SK-N-SH (cell line): ENCODE measurements around the gene STPG2. TPM values are rescaled to one million over a fixed set of nuclear protein-coding genes. Genes with fewer than 3 reads are reported as not detected.

ENCODE experiments used
- CTCF ChIA-PET: fragments of 300-600, 350-600 bp; formaldehyde crosslinking; extraction: SDS; loops from one replicate; lab custom pipeline; 2021; lab: Yijun Ruan, JAX
- POLR2A ChIA-PET: fragments of 350-600 bp; sonication (Branson Sonifier 250); formaldehyde crosslinking; extraction: SDS; loops from one replicate; lab custom pipeline; 2020; ENCODE audit warnings: antibody characterized with exemption, inconsistent platforms; lab: Yijun Ruan, JAX
- DNase-seq: peaks from one replicate; pipeline ENCODE4 v3.0.0; 2012
- H2AFZ ChIP-seq: fragments of 200-600 bp; sonication (generic); 2 replicates; pipeline ENCODE4 v1.8.1; 2016; ENCODE audit warnings: antibody characterized with exemption, mild to moderate bottlenecking, low read depth
- H3F3A ChIP-seq: fragments of 200-600 bp; sonication (generic); replicated peaks from 2 replicates; pipeline ENCODE3; 2016; ENCODE audit warnings: antibody characterized with exemption, mild to moderate bottlenecking; ENCODE audit not compliant: insufficient read depth
- H3K27ac ChIP-seq, 2 experiments: fragments of 200-500 bp in 1 of 2; fragments of 200-600 bp in 1 of 2; sonication (Bioruptor generic) in 1 of 2; sonication (generic), shearing (Covaris generic) in 1 of 2; 2 replicates each; pipeline versions ENCODE4 v1.5.1 to v1.6.1; 2014 to 2016; ENCODE audit warnings: low read depth in 2 of 2, inconsistent platforms in 1 of 2, low read length in 1 of 2, mild to moderate bottlenecking in 1 of 2, mixed read lengths in 1 of 2
- H3K27me3 ChIP-seq: fragments of 200-600 bp; sonication (generic), shearing (Covaris generic); 2 replicates; pipeline ENCODE4 v1.6.1; 2016; ENCODE audit warnings: mixed run types; ENCODE audit not compliant: insufficient read depth
- H3K36me3 ChIP-seq, 2 experiments: fragments of 200-500 bp in 1 of 2; fragments of 200-600 bp in 1 of 2; sonication (Bioruptor generic) in 1 of 2; sonication (generic) in 1 of 2; replicated peaks in 1 of 2; 2 replicates each; pipeline versions ENCODE3 to v1.5.1; 2014 to 2016; ENCODE audit warnings: low read length in 1 of 2, mild to moderate bottlenecking in 1 of 2; ENCODE audit not compliant: insufficient read depth in 2 of 2, control insufficient read depth in 1 of 2
- H3K4me1 ChIP-seq, 2 experiments: fragments of 200-500 bp in 1 of 2; fragments of 200-600 bp in 1 of 2; sonication (Bioruptor generic) in 1 of 2; sonication (generic), shearing (Covaris generic) in 1 of 2; 2 replicates each; pipeline versions ENCODE4 v1.5.1 to v1.6.1; 2014 to 2016; ENCODE audit warnings: low read depth in 1 of 2, low read length in 1 of 2, mixed run types in 1 of 2; ENCODE audit not compliant: insufficient read depth in 2 of 2, control insufficient read depth in 1 of 2
- H3K4me2 ChIP-seq: fragments of 200-600 bp; sonication (generic), shearing (Covaris generic); 2 replicates; pipeline ENCODE4 v1.6.1; 2017; ENCODE audit warnings: mixed run types
- H3K4me3 ChIP-seq, 2 experiments: fragments of 200-500 bp in 1 of 2; fragments of 200-600 bp in 1 of 2; sonication (Bioruptor generic) in 1 of 2; sonication (generic), shearing (Covaris generic) in 1 of 2; 2 replicates each; pipeline versions ENCODE4 v1.5.1 to v1.8.1; 2014 to 2016; ENCODE audit warnings: low read depth in 2 of 2, inconsistent platforms in 1 of 2, low read length in 1 of 2, mild to moderate bottlenecking in 1 of 2, mixed read lengths in 1 of 2, moderate library complexity in 1 of 2
- H3K79me2 ChIP-seq: fragments of 200-600 bp; sonication (generic); 2 replicates; pipeline ENCODE4 v1.8.1; 2017; ENCODE audit warnings: mild to moderate bottlenecking; ENCODE audit not compliant: insufficient read depth
- H3K9ac ChIP-seq: fragments of 200-600 bp; sonication (generic); 2 replicates; pipeline ENCODE4 v1.6.1; 2017; ENCODE audit warnings: mixed run types
- H3K9me2 ChIP-seq: fragments of 200-600 bp; sonication (generic); 2 replicates; pipeline ENCODE4 v1.6.1; 2017; ENCODE audit warnings: mixed run types
- H3K9me3 ChIP-seq: fragments of 200-600 bp; sonication (generic); 2 replicates; pipeline ENCODE4 v1.6.1; 2017; ENCODE audit warnings: mixed run types, mild to moderate bottlenecking, moderate library complexity
- H4K20me1 ChIP-seq: fragments of 200-600 bp; sonication (generic); 2 replicates; pipeline ENCODE4 v1.6.1; 2017; ENCODE audit warnings: mild to moderate bottlenecking, mixed run types; ENCODE audit not compliant: insufficient read depth
- EP300 ChIP-seq, 2 experiments: IDR thresholded peaks; 2 replicates each; pipeline versions ENCODE4 v1.4.0 to v1.6.1; 2012; ENCODE audit warnings: borderline replicate concordance in 1 of 2, low read depth in 1 of 2, low read length in 1 of 2
- FOSL2 ChIP-seq: IDR thresholded peaks from 2 replicates; pipeline ENCODE4 v1.4.0; 2012; ENCODE audit warnings: low read depth, mild to moderate bottlenecking, moderate library complexity, borderline replicate concordance
- FOXJ3 ChIP-seq: sonication (generic); formaldehyde crosslinking; IDR thresholded peaks from 2 replicates; pipeline ENCODE4 v1.5.1; 2020; ENCODE audit warnings: mild to moderate bottlenecking, missing genetic modification reagents
- FOXM1 ChIP-seq: IDR thresholded peaks from 2 replicates; pipeline ENCODE4 v1.4.0; 2012; ENCODE audit warnings: low read depth, mild to moderate bottlenecking
- GATA2 ChIP-seq: sonication (generic); formaldehyde crosslinking; IDR thresholded peaks from 2 replicates; pipeline ENCODE4 v1.5.0; 2020; ENCODE audit warnings: mild to moderate bottlenecking, missing genetic modification reagents
- IRF3 ChIP-seq: fragments of 150-350 bp; IDR thresholded peaks from 2 replicates; pipeline ENCODE4 v1.6.1; 2016; ENCODE audit warnings: mild to moderate bottlenecking, low read depth, low read length
- MXI1 ChIP-seq: IDR thresholded peaks from 2 replicates; pipeline ENCODE4 v1.6.1; 2012; ENCODE audit warnings: mild to moderate bottlenecking, low read depth, low read length, improper control_type of control experiment
- NFIC ChIP-seq: IDR thresholded peaks from 2 replicates; pipeline ENCODE4 v1.4.0; 2012; ENCODE audit warnings: borderline replicate concordance
- PBX3 ChIP-seq: IDR thresholded peaks from 2 replicates; pipeline ENCODE4; 2012
- POLR2AphosphoS5 ChIP-seq: IDR thresholded peaks from 2 replicates; pipeline ENCODE4 v1.6.1; 2012; ENCODE audit warnings: low read depth, low read length
- RAD21 ChIP-seq: IDR thresholded peaks from 2 replicates; pipeline ENCODE4 v1.6.1; 2012; ENCODE audit warnings: mild to moderate bottlenecking, low read length
- REST ChIP-seq: IDR thresholded peaks from 2 replicates; pipeline ENCODE4 v1.6.1; 2012; ENCODE audit warnings: mild to moderate bottlenecking, low read depth, low read length, moderate library complexity
- RFX5 ChIP-seq: IDR thresholded peaks from 2 replicates; pipeline ENCODE4 v1.6.1; 2012; ENCODE audit warnings: mild to moderate bottlenecking, improper control_type of control experiment, low read length
- TAF1 ChIP-seq: IDR thresholded peaks from 2 replicates; pipeline ENCODE4 v1.6.1; 2012; ENCODE audit warnings: low read depth, mild to moderate bottlenecking, low read length, moderate library complexity, borderline replicate concordance
- TCF12 ChIP-seq: IDR thresholded peaks from 2 replicates; pipeline ENCODE4 v1.4.0; 2012
- TEAD4 ChIP-seq: IDR thresholded peaks from 2 replicates; pipeline ENCODE4 v1.4.0; 2012; ENCODE audit warnings: mild to moderate bottlenecking, borderline replicate concordance; ENCODE audit not compliant: insufficient read depth
- USF1 ChIP-seq: IDR thresholded peaks from 2 replicates; pipeline ENCODE4 v1.4.0; 2012; ENCODE audit warnings: low read depth, borderline replicate concordance
- YY1 ChIP-seq: IDR thresholded peaks from 2 replicates; pipeline ENCODE4 v1.4.0; 2012; ENCODE audit warnings: low read depth, mild to moderate bottlenecking
- WGBS: methylation state at CpG from one replicate; pipeline ENCODE4 v1.1.6; 2017; ENCODE audit warnings: low lambda C conversion rate; 5-methylcytosine and 5-hydroxymethylcytosine counted together
- polyA plus RNA-seq, 3 experiments: library from polyadenylated mRNA; depleted of rRNA; stranded (reverse); fragments of >200 nt; gene quantifications; 2 replicates each; pipeline ENCODE4 v1.2.3, GENCODE V29; 2012

The STPG2 gene
- polyA plus RNA-seq, 1 of the 3 experiments (the other 2 are of a cell fraction): not detected

GRCh38 chr4:97911236-97911906, 231.9 kb downstream of the STPG2 start:
- no peak overlapping the region for H3K4me3 ChIP-seq
- no peak overlapping the region for H3K9ac ChIP-seq
- no peaks in the 10 kb centered on the region; the same call in 1 of the 2 replicates for H3K27me3 ChIP-seq
- no peaks in the 10 kb centered on the region for H3K79me2 ChIP-seq
- H4K20me1 ChIP-seq: no peaks in the 10 kb centered on the region
- H3K9me2 ChIP-seq: no peaks in the 10 kb centered on the region; the same call in 1 of the 2 replicates
- no peaks in the 10 kb centered on the region for H3F3A ChIP-seq
- no peaks in the 10 kb centered on the region for H3K9me3 ChIP-seq
- H3K4me1 ChIP-seq: no peaks in the 10 kb centered on the region
- H3K27ac ChIP-seq: no peak overlapping the region
- TF ChIP-seq TCF12: no peak
- TF ChIP-seq GATA2 (CRISPR knock-in tag): no peak
- TF ChIP-seq MXI1: no peak
- TF ChIP-seq REST: no peak
- TF ChIP-seq EP300 (IDR thresholded peaks at IDR 0.05; ENCODE audit: borderline replicate concordance in 1 of 2, low read depth in 1 of 2, low read length in 1 of 2): no peak
- no peak for TF ChIP-seq NFIC
- no peak for TF ChIP-seq IRF3
- TF ChIP-seq TAF1: no peak
- TF ChIP-seq TEAD4: no peak
- ChIA-PET CTCF (interaction anchor here (1.7 kb wide), 1 partner anchor 27 kb away, joined by 3 read pairs; no protein-coding TSS in a partner anchor), POLR2A (no interaction called here)
- WGBS: 48% methylated on average over 7 of the region's 14 CpGs
- H3K36me3 ChIP-seq: no peaks in the 10 kb centered on the region
- no peak for DNase-seq
- H3K4me2 ChIP-seq: no peak overlapping the region
- H2AFZ ChIP-seq: no peak overlapping the region

GRCh38 chr4:97910005-97910404, 233.3 kb downstream of the STPG2 start:
- Histone ChIP-seq H3K79me2 (no peaks in the 10 kb centered on the region), H3K9ac (no peak overlapping the region), H3K27ac (no peak overlapping the region), H3K27me3 (no peaks in the 10 kb centered on the region; the same call in 1 of the 2 replicates), H2AFZ (no peak overlapping the region), H3K9me2 (no peaks in the 10 kb centered on the region; the same call in 1 of the 2 replicates), H3K9me3 (no peaks in the 10 kb centered on the region), H3K4me1 (no peaks in the 10 kb centered on the region), H3K36me3 (no peaks in the 10 kb centered on the region), H3K4me2 (no peak overlapping the region), H4K20me1 (no peaks in the 10 kb centered on the region), H3F3A (no peaks in the 10 kb centered on the region), H3K4me3 (no peak overlapping the region)
- WGBS: 28% methylated on average over 3 of the region's 3 CpGs
- DNase-seq: no peak
- ChIA-PET CTCF (interaction anchor here (1.7 kb wide), 1 partner anchor 25 kb away, joined by 3 read pairs; no protein-coding TSS in a partner anchor), POLR2A (no interaction called here)
- TF ChIP-seq YY1 (no peak), POLR2AphosphoS5 (no peak), MXI1 (no peak), RAD21 (peak; percentile 10; the same call in 1 of the 2 replicates), NFIC (no peak), GATA2 (CRISPR knock-in tag) (no peak), PBX3 (no peak), FOXM1 (no peak), EP300 (IDR thresholded peaks at IDR 0.05; ENCODE audit: borderline replicate concordance in 1 of 2, low read depth in 1 of 2, low read length in 1 of 2) (no peak), FOXJ3 (CRISPR knock-in tag) (no peak), RFX5 (no peak), USF1 (no peak), FOSL2 (no peak)
